ENCODE results near the gene ZBTB46. TPM values are rescaled to one million over a fixed set of nuclear protein-coding genes. Genes with fewer than 3 reads are reported as not detected.

Gene ZBTB46
- total RNA-seq, 1 experiment from 2014 or later = 27.1 TPM

DNA sequence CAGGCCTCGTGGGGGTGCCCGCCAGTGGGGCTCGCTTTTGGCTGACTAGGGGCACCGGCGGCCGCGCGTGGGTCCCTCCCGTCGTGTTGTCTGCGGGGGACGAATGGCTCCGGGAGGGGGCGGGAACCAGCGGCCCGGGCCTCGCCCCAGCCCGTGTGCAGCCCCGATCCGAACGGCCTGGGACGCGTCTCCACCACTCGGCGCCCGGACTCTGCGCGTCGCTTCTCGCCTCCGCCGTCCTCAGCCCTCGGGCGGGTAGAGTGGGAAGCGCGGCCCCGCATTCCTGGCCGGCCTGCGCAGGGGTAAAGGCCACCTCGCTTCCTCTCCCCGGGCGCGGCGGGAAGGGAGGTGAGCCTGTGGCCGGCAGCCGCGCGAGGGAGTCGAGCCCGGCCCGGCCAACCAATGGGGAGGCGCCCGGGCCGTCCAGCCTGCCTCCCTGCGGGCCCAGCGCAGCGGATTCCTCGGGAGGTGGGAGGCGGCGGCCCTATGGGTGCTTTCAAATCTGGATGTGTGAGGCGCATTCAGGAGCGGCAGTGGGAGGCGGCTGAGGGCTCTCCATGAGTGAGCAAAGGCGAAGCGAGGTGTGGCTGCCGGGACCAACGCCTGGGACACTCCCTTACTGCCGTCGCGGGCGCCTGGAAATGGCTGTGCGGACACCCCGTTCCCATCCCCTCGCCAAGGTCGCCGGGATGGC is 1.1 kb upstream of the ZBTB46 start:
- H2BK20ac ChIP-seq (ENCODE audit: low read depth, low read length, poor library complexity, severe bottlenecking) = no peak overlapping the region
- H2BK15ac ChIP-seq (ENCODE audit: low read depth, low read length) = no peak overlapping the region
- H3K23ac ChIP-seq (ENCODE audit: insufficient read length, low read depth, low read length) = no peak overlapping the region
- peaks cover 4% of the 10 kb centered on the region for H3K79me1 ChIP-seq (ENCODE audit: insufficient read depth, low read depth, low read length, poor library complexity, severe bottlenecking)
- H3K9me3 Mint-ChIP-seq = no peaks in the 10 kb centered on the region; a peak in 1 of 5 replicates
- TF ChIP-seq, protein P1, sequence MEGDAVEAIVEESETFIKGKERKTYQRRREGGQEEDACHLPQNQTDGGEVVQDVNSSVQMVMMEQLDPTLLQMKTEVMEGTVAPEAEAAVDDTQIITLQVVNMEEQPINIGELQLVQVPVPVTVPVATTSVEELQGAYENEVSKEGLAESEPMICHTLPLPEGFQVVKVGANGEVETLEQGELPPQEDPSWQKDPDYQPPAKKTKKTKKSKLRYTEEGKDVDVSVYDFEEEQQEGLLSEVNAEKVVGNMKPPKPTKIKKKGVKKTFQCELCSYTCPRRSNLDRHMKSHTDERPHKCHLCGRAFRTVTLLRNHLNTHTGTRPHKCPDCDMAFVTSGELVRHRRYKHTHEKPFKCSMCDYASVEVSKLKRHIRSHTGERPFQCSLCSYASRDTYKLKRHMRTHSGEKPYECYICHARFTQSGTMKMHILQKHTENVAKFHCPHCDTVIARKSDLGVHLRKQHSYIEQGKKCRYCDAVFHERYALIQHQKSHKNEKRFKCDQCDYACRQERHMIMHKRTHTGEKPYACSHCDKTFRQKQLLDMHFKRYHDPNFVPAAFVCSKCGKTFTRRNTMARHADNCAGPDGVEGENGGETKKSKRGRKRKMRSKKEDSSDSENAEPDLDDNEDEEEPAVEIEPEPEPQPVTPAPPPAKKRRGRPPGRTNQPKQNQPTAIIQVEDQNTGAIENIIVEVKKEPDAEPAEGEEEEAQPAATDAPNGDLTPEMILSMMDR (conservative IDR thresholded peaks at IDR 0.05) = no peak
- H3K4me1 Mint-ChIP-seq = peaks cover 28 to 38% of the 10 kb centered on the region in 2 experiments
- H3K18ac ChIP-seq (ENCODE audit: insufficient read length, low read depth, low read length) = no peak overlapping the region
- no peak overlapping the region for H2BK120ac ChIP-seq (ENCODE audit: low read depth, low read length, poor library complexity, severe bottlenecking)
- H2AFZ ChIP-seq (ENCODE audit: low read length) = no peak overlapping the region
- H3K4ac ChIP-seq (ENCODE audit: low read depth, low read length) = no peak overlapping the region
- peaks cover 38% of the 10 kb centered on the region for H3K27me3 Mint-ChIP-seq (ENCODE audit: low read depth)
- no peak overlapping the region for H4K91ac ChIP-seq (ENCODE audit: insufficient read length, low read depth, low read length)
- H3K27ac Mint-ChIP-seq = no peak overlapping the region
- H3K4me2 ChIP-seq (ENCODE audit: insufficient read depth, insufficient read length, low read length) = peak overlapping the region; percentile 9
- no peak overlapping the region for H2AK5ac ChIP-seq (ENCODE audit: insufficient read length, low read length)
- no peak overlapping the region for H3K9ac ChIP-seq (ENCODE audit: extremely low read depth, insufficient read length, low read length)
- H4K8ac ChIP-seq (replicated peaks; ENCODE audit: insufficient read length, low read depth, low read length) = no peak overlapping the region
- no peaks in the 10 kb centered on the region; a peak in 1 of 7 replicates for H3K36me3 Mint-ChIP-seq (ENCODE audit: insufficient read depth in 1 of 3, low read depth in 3 of 3)
- no peak overlapping the region for H3T11ph ChIP-seq (ENCODE audit: low read length)
- no peak overlapping the region for H3K14ac ChIP-seq (ENCODE audit: insufficient read depth, low read length)
- H3K4me1 ChIP-seq (ENCODE audit: insufficient read depth, low read length) = peaks cover 4% of the 10 kb centered on the region; the same call in 1 of the 2 replicates
- peaks cover 8% of the 10 kb centered on the region for H3K23me2 ChIP-seq (ENCODE audit: insufficient read length, low read depth, low read length, poor library complexity, severe bottlenecking)
- peak overlapping the region; percentile 56 to 71; a peak in 4 of 5 replicates for H3K4me3 Mint-ChIP-seq
- no peak overlapping the region for H3K56ac ChIP-seq (ENCODE audit: insufficient read length, low read depth, low read length)
- H3K9me3 ChIP-seq (ENCODE audit: control insufficient read depth, low read depth, low read length) = no peaks in the 10 kb centered on the region
- no CpG with 5 or more reads among the region's 76 CpGs for WGBS (ENCODE audit: extremely low coverage, insufficient read length, low lambda C conversion rate)
- H4K20me1 ChIP-seq (ENCODE audit: control insufficient read depth, insufficient read depth, insufficient read length) = no peaks in the 10 kb centered on the region
- no peak overlapping the region for H2BK5ac ChIP-seq (ENCODE audit: insufficient read length, low read length)
- H3K27ac ChIP-seq (ENCODE audit: insufficient read length, low read depth, low read length) = no peak overlapping the region
- peaks cover 4% of the 10 kb centered on the region; the same call in 1 of the 2 replicates for H3K27me3 ChIP-seq (ENCODE audit: insufficient read depth, low read length)
- peak; percentile 55 for DNase-seq
- peaks cover 9% of the 10 kb centered on the region; the same call in 1 of the 2 replicates for H3K79me2 ChIP-seq (ENCODE audit: insufficient read depth, low read length)
- no peak overlapping the region for H4K5ac ChIP-seq (ENCODE audit: insufficient read length, low read depth, low read length)
- no peak overlapping the region for H2BK12ac ChIP-seq (ENCODE audit: insufficient read length, low read depth, low read length)
